ENCODE results near the gene MIPEP.

MIPEP gene

DNA sequence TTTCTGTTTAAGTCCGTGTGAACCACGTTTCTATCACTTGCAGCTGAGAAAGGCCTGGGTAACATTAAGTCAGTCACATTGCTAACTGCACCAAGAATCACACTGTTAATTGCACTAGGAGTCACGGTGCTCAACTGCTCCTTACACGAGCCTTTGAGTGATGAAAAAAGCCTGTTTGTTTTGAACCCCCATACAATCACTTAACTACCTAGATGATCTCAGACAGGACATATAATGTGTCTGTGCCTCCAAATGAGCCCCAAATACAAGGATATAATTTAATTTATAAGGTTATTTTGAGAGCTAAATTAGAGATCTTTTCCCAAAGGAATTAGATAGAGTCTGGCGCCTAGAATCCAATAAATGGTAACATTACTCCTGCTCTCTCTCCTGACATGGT, 84.1 kb downstream of the MIPEP start:
- DNase-seq: no peak

GRCh38 chr13:23804166-23804565, 85.0 kb downstream of the MIPEP start:
- DNase-seq: no peak

DNA sequence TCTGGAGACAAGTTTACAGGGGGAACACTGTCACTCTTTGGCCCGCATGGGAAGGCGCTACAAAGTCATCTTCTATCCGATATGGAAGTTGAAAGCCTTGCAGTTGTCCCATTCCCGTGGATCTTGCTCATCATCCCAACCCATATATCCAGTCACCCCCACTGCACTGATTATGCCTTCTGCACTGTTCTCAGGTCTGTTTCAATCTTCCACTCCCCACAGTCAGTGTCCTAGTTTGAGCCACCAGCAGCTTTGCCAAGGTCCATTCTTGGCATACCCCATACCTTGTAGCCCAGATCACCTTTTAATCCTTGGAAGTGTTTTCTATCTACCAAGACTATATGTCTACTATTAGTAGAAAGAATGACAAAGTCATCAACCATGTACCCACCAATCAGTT, 88.1 kb downstream of the MIPEP start:
- no peak for DNase-seq

DNA sequence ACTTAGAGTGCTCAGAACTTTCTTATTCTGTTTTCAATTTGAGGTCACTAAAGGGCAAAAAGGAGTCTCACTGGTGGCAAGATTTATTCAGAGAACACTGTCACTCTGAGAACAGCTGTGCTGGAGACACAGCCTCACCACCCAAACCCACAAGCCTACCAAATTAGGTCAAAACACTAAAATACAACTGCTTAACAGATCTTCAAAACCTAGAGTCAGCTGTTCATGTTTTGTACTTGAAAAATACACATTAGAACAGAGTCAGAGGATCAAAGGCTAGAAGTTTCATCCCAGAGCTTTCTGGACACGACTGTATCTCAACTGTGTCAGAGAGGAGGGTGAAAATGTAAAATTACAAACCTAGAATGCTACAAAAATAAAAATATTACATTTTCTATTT, 89.3 kb downstream of the MIPEP start:
- no peak for DNase-seq

DNA sequence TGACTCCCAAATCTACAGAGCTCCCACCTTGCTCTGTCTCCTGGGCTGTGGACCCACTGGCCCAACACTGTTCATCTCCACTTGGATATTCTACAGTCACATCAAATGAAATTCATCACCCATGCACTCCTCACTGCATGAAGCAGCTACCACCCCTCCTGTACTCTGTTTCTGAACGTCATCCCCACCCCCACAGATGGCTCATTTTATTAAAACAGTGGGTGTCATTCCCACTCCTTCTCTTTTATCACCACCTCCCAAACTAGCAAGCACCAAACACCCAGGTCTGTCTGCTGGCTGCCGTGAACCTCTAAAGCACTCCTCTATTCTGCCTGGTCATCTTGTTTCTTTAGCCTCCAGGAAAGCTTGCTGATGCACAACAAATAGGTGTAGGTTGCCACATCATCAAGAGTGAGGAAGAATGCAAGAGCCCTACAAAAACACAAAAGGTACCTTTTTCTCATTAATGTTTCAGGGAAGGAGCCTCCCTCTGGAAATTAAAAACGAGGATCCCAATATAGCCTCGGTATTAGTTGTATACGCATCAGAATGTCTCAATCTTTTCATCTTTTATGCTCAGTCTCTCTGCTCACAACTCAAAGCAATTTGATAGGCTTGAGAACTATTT, 91.8 kb downstream of the MIPEP start:
- no peak for DNase-seq

GRCh38 chr13:23796551-23796950, 92.6 kb downstream of the MIPEP start:
- DNase-seq: no peak

DNA sequence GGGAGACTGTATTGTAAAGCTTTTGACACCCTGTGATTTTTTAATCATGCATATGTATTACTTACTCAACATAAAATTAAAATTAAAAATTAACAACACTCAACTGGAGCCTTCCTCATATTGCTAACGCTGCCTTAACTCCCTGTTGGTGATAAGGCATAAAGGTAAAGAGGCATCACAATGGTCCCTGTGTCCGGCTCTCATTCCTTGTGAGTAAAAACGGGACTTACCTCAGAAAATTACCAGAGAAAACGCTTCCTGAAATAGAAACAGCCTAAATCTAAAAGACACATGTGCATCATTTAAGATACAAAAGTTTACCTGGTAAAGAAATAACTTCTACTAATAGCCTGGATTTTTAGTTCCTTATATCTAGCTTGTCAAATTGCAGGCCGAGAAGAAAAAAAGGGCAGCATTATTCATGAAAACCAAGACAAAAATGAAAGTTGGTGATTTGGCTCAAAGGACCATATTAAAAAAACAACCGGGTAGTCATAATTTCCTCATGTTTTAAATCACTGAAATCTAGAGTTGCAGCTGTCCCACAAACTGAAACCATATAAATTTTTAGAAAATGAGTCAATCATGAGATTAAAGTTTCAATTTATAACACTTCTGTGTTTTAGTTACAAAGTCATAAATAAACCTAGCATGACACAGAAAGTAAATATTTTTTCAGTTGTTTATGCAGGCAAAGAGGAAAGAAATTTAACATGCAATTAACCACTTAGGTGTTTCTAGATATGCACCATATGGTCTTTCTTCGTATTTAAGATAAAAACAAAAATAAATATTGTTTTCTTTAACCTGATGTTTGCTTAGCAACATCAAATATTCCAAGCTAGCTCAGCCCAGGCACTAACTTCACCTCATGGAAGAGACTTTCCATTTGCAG, 94.7 kb downstream of the MIPEP start:
- DNase-seq: no peak

- no peak for DNase-seq
These were observed 95.5 kb downstream of the MIPEP start for GRCh38 chr13:23793711-23794110.

- DNase-seq: no peak
These were observed 96.5 kb downstream of the MIPEP start for GRCh38 chr13:23792680-23793079.

GRCh38 chr13:23790577-23791170, 98.5 kb downstream of the MIPEP start:
- no peak for DNase-seq

GRCh38 chr13:23789576-23790346, 99.4 kb downstream of the MIPEP start:
- DNase-seq: no peak

DNA sequence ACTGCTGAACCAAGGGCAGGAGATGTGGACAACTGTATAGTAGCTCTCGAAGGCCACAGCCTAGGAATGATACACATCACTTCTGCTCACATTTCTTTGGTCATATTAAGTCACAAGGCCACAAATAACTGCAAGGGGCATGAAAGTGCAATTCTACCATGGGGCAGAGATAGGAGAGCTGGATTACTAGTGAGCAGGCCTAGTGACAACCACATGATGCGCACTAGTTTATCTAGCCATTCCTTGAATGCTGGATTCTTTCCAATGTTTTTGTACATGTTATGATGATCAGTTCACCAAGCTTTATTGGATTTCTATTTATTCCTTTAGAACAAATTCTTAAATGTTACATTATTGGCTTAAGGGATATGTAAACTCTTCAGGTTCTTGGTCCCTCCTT, 100.7 kb downstream of the MIPEP start:
- no peak for DNase-seq

GRCh38 chr13:23787464-23787863, 101.7 kb downstream of the MIPEP start:
- DNase-seq: no peak

DNA sequence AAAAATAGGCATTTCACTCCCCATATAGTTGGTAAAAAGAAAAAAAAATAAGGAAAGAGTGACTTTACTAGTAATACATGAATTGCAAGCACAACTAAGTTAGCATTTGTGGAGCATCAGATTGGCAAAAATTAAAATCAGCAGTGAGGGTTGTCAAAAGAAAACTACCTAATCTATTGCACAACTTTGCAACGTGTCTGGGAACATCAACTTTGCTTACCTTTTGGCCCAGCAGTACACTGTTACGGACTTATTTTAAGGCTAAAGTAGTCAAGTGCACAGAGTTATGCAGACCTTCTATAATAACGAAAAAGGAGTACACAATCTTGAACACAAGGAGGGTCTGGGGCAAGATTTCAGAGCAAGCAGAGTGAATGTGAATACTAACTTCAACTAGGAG, 102.6 kb downstream of the MIPEP start:
- DNase-seq: no peak

GRCh38 chr13:23778879-23779278, 110.3 kb downstream of the MIPEP start:
- DNase-seq: no peak

GRCh38 chr13:23778002-23778652, 111.1 kb downstream of the MIPEP start:
- no peak for DNase-seq

- DNase-seq: no peak
These were observed 111.7 kb downstream of the MIPEP start for GRCh38 chr13:23777575-23777870.

DNA sequence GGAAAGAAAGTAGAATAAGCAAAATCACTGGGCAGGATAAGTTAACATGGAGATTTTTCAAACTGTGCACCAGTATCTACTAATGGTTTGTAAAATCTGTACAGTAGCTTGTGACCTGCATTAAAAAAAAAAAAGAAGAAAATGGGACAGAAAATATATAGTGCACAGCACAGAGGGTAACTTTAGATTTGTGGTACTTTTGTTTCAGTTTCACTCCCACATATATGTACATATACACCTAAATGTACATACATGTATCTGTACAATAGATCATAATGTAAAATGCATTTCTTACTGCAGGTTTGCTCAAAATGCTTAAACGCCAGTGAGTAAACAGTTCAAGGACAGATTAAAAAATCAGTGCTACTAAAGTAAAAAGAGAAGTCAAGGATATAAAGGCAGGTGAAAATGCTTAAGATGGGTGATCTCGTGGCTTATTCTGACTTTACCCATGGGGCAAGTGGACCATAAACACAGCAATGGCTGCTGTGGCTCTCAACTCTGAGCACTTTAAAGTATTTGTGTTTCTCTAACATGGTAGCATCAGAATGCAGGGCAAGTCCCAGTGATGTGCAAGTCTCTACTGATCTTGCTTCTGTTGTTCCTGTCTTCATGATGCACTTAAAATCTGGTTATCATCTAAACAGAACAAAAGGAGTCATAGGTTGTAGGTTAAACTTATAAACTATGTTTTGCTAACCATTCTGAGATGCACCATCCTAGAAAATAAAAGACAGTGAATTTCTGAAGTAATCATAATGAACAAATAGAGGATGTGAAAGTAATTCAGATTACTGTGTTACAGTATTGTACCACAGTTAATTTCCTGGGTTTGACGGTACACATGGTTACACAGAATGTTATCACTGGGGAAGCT, 112.3 kb downstream of the MIPEP start:
- DNase-seq: no peak

- DNase-seq: no peak
These were observed 116.5 kb downstream of the MIPEP start for GRCh38 chr13:23772717-23773116.

GRCh38 chr13:23771956-23772355, 117.2 kb downstream of the MIPEP start:
- no peak for DNase-seq

GRCh38 chr13:23771552-23771951, 117.6 kb downstream of the MIPEP start:
- DNase-seq: no peak

GRCh38 chr13:23770973-23771372, 118.2 kb downstream of the MIPEP start:
- no peak for DNase-seq

Measured in CD4-positive, alpha-beta T cell treated with Interferon gamma for 1 hour (primary cell).